ENCODE results near the gene ITGA6.
A peak's percentile ranks its signal among the peaks of the same experiment; 100 is the strongest.

ITGA6 gene

DNA sequence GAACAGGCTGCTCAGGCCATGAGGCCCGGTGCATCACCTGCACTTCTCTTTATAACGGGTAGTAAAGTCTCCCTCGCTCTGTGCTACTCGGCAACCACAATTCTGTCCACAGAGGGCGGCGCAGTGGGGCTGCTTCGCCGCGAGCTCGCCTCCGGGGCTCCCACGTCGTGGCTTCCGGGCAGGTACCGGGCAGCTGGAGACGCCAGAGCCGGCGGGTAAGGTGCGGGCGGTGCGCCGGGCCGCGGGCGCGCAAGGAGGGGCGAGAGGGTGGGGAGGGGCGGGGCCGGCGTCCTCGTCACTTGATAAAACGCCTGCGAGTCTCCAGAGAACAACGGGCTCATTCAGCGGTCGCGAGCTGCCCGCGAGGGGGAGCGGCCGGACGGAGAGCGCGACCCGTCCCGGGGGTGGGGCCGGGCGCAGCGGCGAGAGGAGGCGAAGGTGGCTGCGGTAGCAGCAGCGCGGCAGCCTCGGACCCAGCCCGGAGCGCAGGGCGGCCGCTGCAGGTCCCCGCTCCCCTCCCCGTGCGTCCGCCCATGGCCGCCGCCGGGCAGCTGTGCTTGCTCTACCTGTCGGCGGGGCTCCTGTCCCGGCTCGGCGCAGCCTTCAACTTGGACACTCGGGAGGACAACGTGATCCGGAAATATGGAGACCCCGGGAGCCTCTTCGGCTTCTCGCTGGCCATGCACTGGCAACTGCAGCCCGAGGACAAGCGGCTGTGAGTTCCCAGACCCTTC, at the start of gene ITGA6:
Gene ITGA6 (plus strand): TSS at position 331 of the 734 bp plus-strand sequence.
- no peak for DNase-seq (ENCODE audit: low read depth, low spot score)

DNA sequence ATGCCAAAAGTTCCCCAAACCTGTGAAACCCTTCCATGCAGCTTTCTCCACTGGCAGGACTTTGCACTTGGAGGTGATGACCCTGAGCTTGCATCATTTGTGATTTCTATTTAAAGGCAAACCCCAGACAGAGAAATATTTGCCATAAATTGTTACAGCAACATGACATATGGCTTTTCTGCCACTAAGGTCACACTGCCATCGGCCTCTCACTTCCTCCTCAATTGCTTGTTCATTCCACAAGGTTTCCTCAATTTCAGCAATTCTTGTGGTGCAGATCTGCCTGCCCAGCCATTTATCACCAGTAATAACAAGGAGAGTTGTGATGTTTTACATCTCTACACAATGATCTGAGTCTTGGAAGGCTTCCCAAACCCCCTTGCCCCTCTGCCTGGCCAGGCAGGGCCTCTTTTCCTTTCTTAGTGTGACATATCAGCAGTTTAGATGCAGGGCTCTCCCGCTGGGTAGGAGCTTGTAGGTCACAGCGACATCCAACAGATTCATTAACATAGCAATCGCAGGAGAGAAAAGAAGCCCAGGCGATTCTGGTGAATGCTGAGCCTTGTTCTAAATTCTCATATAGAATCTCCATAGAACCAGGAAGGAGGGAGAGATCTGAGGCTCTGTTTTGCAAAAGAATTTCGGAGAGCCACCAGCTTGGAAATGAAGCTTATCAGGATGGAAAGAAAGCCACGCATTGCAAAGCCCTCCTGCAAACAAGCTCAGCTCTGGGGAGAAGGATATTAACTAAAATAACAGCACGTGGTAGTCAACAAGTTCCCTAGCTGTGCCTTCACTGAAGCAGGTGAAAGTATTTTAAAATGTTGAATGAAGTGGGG, 46.7 kb upstream of the ITGA6 start:
- peak; percentile 99 for DNase-seq (ENCODE audit: low read depth, low spot score)

DNA sequence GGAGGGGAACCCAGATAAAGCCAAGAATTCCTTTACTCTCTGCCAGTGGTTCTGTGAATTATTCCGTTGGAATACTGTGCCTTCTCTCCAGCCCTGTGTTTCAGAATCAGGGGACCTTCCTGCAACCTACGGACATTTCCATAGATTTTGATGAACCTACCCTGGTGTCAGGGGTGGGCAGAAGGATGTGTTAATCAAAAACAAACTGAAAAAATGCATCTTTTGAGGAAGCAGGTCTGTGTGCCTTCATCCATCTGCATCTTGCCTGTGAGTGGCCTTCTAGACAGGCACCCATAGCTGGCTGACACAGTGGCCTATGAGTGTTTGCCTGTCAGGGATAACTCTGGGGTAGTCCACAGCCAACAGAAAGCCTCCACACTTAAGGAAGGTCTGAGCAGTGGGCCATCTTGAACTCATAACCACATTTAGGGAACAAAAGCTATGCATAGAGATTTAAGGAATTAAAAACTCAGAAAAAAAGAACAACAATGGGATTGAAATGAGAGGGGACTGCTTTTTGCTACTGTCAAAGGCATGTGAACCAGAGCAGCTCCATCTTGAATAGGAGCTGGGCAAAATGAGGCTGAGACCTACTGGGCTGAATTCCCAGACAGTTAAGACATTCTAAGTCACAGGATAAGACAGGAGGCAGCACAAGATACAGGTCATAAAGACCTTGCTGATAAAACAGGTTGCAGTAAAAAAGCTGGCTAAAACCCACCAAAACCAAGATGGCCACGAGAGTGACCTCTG, 45.9 kb upstream of the ITGA6 start:
- DNase-seq (ENCODE audit: low read depth, low spot score) = no peak

DNA sequence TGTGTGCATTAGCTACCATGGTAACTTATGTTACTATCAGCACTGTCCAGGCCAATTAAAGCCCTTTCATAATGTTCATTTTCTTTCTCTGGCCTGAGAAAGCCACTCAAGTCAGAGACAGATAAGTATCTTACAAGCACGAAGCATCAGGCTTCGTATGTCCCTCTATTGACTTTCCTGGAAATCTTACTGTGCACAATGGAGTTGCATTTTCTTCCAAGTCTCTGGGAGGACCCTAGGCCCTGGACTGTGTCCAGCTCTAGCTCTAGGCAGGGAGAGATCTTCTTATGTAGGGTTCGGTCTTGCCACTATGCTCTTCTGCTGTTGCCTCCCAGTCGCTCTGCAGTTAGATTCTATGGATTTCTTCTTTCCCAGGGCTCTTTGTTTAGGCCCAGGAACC, 40.0 kb upstream of the ITGA6 start:
- no peak for DNase-seq (ENCODE audit: low read depth, low spot score)

DNA sequence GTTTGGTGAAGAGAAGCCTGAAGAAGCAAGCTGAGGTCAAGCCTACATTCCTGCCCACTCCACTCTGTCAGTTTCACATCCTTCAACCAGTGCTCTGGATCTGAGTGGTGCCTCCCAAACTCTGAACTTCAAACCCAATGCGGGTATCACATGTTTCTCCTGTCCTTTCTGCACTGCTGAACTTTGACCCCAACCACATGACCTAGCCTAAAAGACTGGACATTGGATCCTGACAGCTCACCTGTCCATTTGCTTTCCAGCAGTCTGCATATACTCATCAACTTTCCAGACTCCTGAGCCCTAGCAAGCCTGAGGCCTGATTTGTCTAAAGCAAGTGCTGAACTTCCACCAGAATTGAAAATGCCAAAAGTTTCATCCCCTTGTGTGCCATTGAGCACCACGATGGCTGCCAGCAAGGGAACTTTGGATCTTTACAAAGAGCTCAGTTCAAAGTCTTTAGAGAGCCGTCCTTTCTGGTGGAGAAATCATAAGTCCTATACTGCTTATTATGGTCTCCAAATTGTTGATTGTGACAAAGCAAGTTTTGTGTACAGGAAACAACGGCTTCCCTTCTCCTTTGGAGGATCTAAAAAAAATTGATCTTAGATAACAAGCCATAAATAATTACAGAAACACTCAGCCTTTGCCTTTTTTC, 37.6 kb upstream of the ITGA6 start:
- DNase-seq (ENCODE audit: low read depth, low spot score) = no peak

DNA sequence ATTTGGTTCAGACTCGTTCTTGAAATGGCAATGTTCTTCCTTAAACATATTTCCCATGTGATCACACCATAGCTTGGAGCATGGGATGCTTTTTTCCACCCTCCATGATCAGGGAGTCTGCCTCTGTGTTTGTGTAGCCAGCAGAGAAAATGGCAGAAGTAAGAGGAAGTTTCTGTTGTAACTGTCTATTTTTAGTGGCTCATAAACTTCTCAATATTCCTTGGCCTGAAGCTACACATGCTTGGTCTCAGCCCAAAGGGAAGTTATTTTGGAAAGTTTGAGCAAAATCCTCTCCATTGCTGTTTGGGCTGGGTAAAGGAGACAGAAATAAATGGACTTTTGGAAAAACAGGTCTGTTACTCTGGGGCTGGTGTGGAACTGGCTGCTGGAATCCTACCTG, 33.4 kb upstream of the ITGA6 start:
- DNase-seq (ENCODE audit: low read depth, low spot score) = no peak

DNA sequence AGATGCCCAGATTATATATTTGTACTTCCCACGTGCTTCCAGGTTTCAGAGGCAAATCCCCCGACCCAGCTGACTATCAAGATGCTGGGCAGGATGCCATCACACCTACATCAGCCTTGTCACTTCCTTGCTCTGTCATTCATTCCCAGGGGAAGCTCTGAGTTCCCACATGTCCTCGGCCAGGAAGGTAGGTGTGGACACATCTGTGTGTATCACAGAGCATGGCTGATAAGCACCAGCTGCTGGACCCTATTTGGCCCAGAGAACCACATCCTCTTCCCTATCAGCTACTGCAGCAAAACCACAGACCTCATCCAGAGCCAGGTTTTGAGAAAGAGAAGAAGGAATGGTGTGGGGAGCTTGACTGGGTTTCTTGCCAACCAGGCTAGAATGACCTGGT, 31.9 kb upstream of the ITGA6 start:
- DNase-seq (ENCODE audit: low read depth, low spot score) = no peak

DNA sequence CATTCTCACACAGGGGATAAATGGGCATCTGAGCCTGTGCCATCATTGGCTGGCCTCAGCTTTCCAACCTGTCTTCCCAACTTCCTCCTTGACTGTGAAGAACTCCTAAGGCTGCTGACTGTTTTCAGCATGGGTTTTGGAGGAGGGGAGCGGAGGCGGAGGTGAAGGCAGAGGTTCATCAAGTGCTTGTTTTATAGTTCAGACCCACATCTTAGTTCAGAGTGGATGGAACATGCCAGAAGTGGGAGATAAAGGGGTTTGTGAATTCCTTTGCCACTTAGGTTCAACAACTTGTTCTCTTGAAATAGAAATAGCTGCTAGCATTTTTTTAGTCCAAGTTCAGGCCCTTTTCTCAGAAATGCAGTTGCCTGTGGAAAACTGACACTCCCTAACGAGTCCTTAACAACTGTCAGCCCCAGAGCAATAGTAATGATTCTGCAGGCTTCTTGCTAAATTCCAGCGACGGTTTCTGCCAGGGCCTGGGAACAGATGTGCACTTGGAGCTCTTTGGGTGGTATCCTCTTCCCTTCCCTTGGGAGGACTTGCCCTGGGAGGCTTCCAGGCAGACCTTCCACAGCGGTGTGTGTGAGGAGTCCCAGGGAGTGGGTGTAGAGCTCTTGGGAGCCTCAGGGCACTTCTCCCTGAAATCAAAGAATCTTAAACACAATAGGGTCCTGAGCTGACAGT, 30.1 kb upstream of the ITGA6 start:
- no peak for DNase-seq (ENCODE audit: low read depth, low spot score)

DNA sequence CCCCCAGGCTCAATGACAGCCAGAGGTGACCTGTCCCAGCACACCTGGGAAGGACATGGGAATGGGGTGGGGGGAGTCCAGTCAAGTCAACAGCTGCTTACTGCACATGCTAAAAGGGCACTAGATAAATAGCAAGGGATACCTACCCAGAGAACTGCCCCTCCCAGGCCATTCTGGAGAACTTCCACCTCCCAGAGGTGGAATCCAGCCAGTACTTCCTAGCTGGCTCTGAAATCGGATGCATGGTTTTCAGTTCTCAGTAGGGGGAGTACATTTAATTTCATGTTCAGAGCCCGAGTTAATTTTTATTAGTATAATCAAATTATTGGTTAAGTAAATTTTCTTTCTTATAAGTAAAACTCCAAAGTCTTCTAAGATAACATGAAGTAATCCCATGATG, 28.9 kb upstream of the ITGA6 start:
- DNase-seq (ENCODE audit: low read depth, low spot score) = no peak

DNA sequence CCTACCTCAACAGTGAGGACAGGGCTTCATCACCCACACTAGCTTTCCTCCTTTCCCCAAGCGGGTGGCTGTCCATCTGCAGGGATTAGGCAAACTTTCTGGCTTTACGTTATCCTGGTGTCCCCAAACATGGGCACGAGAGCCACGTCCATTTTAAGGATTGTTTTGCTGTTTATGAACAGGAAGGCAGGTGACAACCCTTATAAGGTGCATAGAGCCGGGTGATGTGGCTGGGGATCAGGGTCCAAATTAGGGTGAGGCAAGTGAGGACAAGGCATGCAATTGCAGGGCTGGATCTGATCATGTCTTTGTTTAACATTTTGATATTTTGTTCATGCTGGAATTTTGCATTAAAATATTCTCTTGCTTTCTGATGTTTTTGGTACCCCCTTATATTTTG, 27.6 kb upstream of the ITGA6 start:
- no peak for DNase-seq (ENCODE audit: low read depth, low spot score)

DNA sequence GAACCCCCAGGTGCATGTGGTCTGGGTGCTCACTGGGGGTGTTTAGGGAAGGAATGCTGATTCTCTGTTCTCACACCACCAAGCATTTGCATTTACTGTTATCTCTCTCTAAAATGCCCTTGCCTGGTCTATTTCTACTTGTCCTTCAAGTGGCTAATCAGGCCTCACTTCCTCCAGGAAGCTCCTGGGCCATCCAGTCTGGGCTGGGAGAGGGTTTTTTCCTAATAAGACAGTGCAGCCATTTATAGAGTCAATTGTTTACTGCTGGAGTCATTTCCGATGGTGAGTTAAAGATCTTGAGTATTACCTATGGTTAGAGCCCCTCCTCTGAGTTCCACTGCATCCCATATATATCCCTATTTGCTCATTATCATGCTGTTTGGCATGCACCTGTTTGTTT, 25.2 kb upstream of the ITGA6 start:
- DNase-seq (ENCODE audit: low read depth, low spot score) = no peak

DNA sequence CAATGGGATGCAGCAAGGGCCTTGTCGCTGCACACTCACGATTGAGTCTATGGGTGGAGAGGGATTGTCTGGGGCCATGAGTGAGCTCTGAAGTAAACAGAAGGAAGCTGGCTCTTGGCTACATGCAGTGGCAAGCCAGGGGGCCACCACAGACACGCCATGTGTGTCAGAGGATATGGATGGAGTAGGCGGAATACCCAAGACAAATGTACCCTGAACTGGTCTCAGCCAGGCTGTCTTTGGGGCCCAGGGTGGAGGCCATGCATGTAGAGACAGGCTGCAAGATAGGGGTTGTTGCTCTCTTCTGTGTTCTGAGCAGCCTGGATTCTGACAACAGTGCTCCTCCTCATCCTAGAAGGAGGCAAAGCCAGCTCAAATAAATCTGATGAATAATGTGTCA, 24.0 kb upstream of the ITGA6 start:
- no peak for DNase-seq (ENCODE audit: low read depth, low spot score)

DNA sequence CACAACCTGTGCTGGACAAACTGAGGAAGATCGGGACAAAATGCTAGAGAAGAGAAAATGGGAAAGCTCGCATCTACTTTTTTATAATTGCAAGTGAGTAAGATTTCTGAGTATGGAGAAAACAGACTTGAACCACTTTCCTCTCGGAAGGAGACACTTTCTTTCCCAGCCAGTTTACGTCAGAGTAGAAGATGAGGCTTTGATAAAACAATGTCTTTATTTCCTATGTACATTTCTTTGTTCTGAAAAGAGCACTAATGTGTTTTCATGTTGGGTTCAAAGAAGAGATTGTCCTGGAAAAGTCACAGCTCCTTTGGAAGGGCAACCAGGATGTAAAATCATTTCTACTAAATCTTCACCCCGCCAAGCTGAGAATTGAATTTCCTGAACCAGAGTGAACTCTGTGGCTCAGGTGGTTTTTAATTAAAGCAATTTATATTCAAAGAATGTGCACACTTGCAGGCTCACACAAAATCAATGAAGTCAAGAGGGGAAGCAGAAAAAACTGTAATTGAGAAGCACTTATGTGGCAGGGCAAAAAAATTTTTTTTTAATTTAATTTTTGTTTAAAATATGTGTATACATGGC, 23.4 kb upstream of the ITGA6 start:
- DNase-seq (ENCODE audit: low read depth, low spot score) = no peak

DNA sequence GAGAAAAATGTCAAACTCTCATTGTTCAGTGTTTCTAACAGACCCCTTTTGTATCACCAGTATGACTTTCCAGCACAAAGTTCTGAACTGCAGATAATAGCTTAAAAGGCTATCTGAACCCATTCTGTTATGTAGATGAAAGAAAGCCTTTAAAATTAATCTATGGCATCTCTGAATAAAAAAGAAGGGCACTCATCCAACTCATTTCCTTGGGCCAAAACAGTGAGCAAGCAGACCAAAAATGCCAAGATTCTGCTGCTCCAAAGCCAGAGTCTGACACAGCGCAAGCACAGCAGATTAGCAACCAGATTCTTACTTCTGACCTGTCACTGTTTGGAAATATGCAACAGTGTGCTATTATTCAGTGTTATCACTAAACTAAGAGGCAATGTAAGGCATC, 22.6 kb upstream of the ITGA6 start:
- no peak for DNase-seq (ENCODE audit: low read depth, low spot score)

DNA sequence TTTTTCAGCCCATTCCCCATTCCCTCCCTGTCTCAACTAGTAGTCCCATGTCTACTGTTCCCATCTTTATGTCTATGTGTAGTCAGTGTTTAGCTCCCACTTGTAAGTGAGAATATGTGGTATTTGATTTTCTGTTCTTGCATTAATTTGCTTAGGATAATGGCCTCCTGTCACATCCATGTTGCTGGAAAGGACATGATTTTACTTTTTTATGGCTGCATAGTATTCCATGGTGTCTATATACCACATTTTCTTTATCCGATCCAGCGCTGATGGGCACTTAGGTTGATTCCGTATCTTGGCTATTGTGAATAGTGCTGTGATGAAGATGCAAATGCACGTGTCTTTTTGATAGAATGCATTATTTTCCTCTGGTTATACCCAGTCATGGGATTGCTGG, 21.7 kb upstream of the ITGA6 start:
- DNase-seq (ENCODE audit: low read depth, low spot score) = no peak

DNA sequence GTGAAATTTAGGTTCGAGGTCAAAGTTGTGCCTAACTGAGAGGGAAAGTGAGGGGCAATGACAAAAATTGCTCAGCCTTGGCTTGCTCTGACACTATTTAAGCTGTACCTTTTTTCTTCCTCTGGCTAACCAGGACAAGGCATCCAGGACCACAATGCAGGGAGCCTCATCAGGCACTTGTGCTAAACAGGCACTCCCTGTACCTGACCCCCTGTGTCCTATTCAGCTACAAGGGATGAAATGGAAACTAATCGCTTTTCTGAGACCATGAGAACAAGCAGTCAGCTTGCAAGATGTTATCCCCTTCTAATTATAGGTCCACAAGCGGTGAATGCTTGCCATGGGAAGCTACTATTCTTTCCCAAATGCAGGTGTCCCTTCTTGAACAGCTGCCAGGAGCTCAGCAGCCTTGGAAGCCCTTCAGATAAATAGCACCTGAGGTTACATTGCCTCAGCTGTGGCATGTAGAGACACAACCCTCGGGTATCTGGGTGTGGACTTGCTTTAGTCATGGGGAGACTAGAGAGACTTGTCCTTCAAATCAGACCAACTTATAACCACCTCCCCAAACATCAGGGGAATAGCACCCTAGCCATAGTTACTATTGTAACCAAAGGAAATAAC, 19.1 kb upstream of the ITGA6 start:
- DNase-seq (ENCODE audit: low read depth, low spot score) = no peak

DNA sequence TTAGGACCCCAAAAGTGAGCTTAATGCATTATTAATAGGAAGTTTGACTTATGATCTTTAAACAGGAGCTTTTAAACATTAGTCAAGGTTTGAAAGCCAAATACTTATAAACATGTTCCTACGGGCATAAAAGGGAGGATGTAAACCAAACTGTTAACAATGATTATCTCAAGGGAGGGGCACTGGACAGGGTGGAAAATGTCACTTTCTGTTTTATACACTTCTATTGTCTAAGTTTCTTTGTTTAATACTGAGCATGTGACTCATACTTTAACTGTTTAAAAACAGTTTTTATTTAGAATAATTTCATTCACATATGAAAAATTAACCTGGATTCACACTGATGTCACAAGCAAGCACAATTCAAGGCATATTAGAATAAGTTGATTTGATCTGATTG, 18.3 kb upstream of the ITGA6 start:
- no peak for DNase-seq (ENCODE audit: low read depth, low spot score)

DNA sequence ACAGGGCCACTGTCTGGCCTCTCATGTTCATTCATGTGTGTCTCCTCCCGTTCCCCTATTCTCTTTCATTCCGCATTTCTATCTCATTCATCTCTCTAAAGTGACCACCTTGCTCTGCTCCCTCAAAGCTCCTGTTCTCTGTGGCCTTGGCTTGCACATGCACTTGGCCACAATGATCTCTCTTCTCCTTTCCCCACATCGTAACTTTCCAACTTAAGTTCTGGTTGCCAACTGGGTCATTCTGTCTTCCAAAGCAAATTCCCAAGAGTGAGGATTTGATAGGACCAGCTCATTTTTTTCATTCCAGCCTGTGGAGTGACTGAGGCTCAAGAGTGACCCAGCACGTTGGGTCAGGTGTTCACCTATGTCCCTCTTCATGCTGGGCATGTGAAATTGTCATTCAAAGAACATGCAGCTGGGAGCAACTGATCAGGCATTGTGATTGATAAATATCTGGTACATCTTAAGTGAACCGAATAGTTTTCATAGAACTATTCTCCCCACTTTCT, 14.3 kb upstream of the ITGA6 start:
- DNase-seq (ENCODE audit: low read depth, low spot score) = no peak

DNA sequence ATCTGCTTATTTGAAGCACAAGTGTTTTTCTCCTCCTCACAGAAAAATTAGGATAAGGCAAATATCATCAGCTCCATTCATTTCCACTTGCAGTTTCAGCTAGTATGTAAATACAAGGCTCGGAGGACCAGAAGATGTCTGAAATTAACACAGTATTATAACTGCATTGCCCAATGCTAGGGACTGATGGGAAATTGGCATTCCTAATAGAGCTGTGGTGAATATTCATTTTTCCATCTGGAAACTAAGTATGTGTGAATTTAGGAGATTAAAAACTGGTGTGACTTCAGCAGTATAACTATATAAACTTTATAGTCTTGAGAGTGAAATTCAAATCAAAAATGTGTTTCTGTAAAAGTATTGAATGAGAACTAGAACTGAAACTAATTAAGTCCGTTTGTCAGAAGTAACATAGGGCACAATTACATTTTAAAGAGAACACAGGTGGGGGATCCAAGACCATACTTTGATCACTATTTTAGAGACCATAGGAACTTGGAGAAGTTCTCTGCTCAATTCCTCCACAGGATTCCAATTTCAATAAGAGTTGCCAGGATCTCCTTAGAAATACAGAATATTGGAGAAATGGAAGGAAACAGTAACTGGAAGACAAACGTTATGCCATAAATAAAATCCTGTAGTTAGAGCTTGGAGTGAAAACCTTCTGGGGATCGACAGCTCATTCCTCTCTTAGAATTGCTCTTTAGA, 12.1 kb upstream of the ITGA6 start:
- DNase-seq (ENCODE audit: low read depth, low spot score) = no peak

DNA sequence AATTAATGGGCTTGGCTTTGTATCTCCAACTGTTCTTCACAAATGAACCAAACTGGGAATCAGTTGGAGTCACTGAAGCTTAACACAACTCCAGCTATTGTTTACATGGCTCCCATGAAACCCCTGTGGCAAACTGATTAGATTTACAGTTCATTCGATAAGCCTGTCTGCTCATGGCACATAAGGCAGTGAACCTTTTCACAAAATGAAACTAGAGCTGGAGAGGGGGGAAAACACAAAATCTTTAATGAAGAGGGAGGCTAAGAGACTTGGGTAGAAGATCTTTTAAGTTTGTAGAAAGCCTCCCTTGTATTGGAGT, 11.6 kb upstream of the ITGA6 start:
- DNase-seq (ENCODE audit: low read depth, low spot score) = no peak
